ENCODE results near the gene ECT2.
"Not testable (repeated sequence)": the region's sequence is repeated elsewhere in the genome, so short reads cannot be mapped to it uniquely, and the experiment has no call there.

The ECT2 gene

GRCh38 chr3:172713316-172713715 lies 37.2 kb upstream of the ECT2 start:
- TF ChIP-seq CTCF (conservative IDR thresholded peaks at IDR 0.05; ENCODE audit: low read depth, low read length), result no peak
- no peak for DNase-seq (ENCODE audit: low read depth)

GRCh38 chr3:172716476-172716875 lies 34.0 kb upstream of the ECT2 start:
- DNase-seq (ENCODE audit: low read depth), result no peak
- no peak overlapping the region for H3K4me3 ChIP-seq (ENCODE audit: low read depth, low read length)
- TF ChIP-seq CTCF (conservative IDR thresholded peaks at IDR 0.05; ENCODE audit: low read depth, low read length), result no peak

More at GRCh38 chr3:172713316-172713715, 37.2 kb upstream of the ECT2 start:
- no peak overlapping the region for H3K4me3 ChIP-seq (ENCODE audit: low read depth, low read length)

- no peak overlapping the region for H3K4me3 ChIP-seq (ENCODE audit: low read depth, low read length)
- peak; percentile 39 for TF ChIP-seq CTCF (conservative IDR thresholded peaks at IDR 0.05; ENCODE audit: low read depth, low read length)
- DNase-seq (ENCODE audit: low read depth), result peak; percentile 28
Observed at GRCh38 chr3:172717493-172718088, 32.9 kb upstream of the ECT2 start.

- not testable (repeated sequence) for DNase-seq (ENCODE audit: low read depth)
Observed at GRCh38 chr3:172722536-172723040, 27.9 kb upstream of the ECT2 start.

GRCh38 chr3:172726380-172726779 lies 24.1 kb upstream of the ECT2 start:
- TF ChIP-seq CTCF (conservative IDR thresholded peaks at IDR 0.05; ENCODE audit: low read depth, low read length), result no peak
- H3K4me3 ChIP-seq (ENCODE audit: low read depth, low read length), result no peak overlapping the region
- peak; percentile 15 for DNase-seq (ENCODE audit: low read depth)

More at GRCh38 chr3:172722536-172723040, 27.9 kb upstream of the ECT2 start:
- H3K4me3 ChIP-seq (ENCODE audit: low read depth, low read length), result not testable (repeated sequence)

- DNase-seq (ENCODE audit: low read depth), result no peak
- TF ChIP-seq CTCF (conservative IDR thresholded peaks at IDR 0.05; ENCODE audit: low read depth, low read length), result no peak
- H3K4me3 ChIP-seq (ENCODE audit: low read depth, low read length), result no peak overlapping the region
Observed at GRCh38 chr3:172735014-172735413, 15.5 kb upstream of the ECT2 start.

GRCh38 chr3:172739462-172739861 lies 11.1 kb upstream of the ECT2 start:
- DNase-seq (ENCODE audit: low read depth), result no peak
- H3K4me3 ChIP-seq (ENCODE audit: low read depth, low read length), result no peak overlapping the region
- no peak for TF ChIP-seq CTCF (conservative IDR thresholded peaks at IDR 0.05; ENCODE audit: low read depth, low read length)

Measured in choroid plexus epithelial cell (primary cell).